Measurements from ENCODE around the gene LMX1B.

LMX1B gene

GRCh38 chr9:126699401-126699881 is 85.7 kb downstream of the LMX1B start:
- no peak for TF ChIP-seq REST (IDR thresholded peaks at IDR 0.05; ENCODE audit: low read depth)

GRCh38 chr9:126700296-126700695 is 86.6 kb downstream of the LMX1B start:
- no peak for TF ChIP-seq TAF1 (IDR thresholded peaks at IDR 0.05; ENCODE audit: low read depth)
- TF ChIP-seq CEBPB (IDR thresholded peaks at IDR 0.05): no peak

DNA sequence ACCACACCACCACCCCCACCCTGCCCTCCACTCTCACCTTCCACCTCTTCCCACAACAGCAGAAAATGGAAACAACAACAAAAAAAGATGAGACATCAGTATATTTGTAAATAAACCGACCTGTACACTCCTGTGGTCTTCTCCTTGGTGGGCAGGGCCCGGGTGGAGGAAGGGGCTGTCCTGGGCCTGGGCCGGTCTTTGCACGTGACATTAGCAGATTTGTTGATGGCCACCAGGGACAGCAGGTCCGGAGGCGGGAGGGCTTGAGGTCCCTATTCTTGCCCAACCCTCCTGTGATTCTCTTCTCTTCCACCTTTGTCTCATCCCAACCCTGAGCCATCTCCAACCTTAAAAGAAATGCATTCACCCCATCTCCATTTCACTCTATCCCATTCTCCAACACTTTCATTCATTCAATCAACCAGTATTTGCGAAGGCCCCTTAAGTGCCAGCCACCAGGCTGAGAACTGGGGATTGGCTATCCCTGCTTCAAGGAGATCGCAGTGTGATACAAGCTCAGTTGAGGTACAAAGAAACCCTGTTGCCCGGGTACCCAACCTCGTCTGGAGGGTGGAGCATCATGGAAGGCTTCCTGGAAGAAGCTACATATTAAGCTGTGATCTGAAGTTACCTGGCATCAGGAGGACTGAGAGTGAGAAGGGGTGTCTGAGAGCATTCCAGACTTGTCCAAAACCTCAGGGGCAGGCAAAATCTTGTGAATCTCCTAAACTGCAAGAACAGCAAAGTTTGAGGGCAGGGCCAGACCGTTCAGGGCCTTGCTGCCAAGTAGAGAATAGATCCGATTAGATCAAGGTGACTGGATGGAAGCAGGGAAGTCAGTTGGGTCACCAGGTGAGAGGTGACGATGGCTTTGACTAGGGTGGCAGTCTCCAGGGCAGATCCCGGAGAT is 87.4 kb downstream of the LMX1B start:
- no peak for TF ChIP-seq ZBTB7A (IDR thresholded peaks at IDR 0.05; ENCODE audit: low read depth)

GRCh38 chr9:126701813-126702140 is 88.0 kb downstream of the LMX1B start:
- TF ChIP-seq TAF1 (IDR thresholded peaks at IDR 0.05; ENCODE audit: low read depth) (no peak), RAD21 (IDR thresholded peaks at IDR 0.05; ENCODE audit: low read depth) (no peak), TEAD4 (IDR thresholded peaks at IDR 0.05) (no peak), USF1 (IDR thresholded peaks at IDR 0.05) (no peak), CEBPB (IDR thresholded peaks at IDR 0.05) (no peak), EP300 (IDR thresholded peaks at IDR 0.05; ENCODE audit: borderline replicate concordance) (no peak), REST (IDR thresholded peaks at IDR 0.05; ENCODE audit: low read depth) (no peak), CREB1 (IDR thresholded peaks at IDR 0.05; ENCODE audit: low read depth) (no peak), EGR1 (IDR thresholded peaks at IDR 0.05) (no peak), NFIC (IDR thresholded peaks at IDR 0.05) (no peak), TCF12 (IDR thresholded peaks at IDR 0.05; ENCODE audit: low read depth) (no peak), ZBTB7A (IDR thresholded peaks at IDR 0.05; ENCODE audit: low read depth) (no peak), FOXM1 (IDR thresholded peaks at IDR 0.05; ENCODE audit: borderline replicate concordance, low read depth) (no peak), YY1 (IDR thresholded peaks at IDR 0.05; ENCODE audit: low read depth) (no peak)
- TF ChIP-seq, protein P1, sequence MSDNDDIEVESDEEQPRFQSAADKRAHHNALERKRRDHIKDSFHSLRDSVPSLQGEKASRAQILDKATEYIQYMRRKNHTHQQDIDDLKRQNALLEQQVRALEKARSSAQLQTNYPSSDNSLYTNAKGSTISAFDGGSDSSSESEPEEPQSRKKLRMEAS (IDR thresholded peaks at IDR 0.05): no peak

- TF ChIP-seq RAD21 (IDR thresholded peaks at IDR 0.05; ENCODE audit: low read depth): peak; percentile 46; the same call in 1 of the 2 replicates
- no peak for TF ChIP-seq NFIC (IDR thresholded peaks at IDR 0.05)
These were observed 88.6 kb downstream of the LMX1B start for GRCh38 chr9:126702151-126703001.

GRCh38 chr9:126703002-126703865 is 89.5 kb downstream of the LMX1B start:
- no peak for TF ChIP-seq YY1 (IDR thresholded peaks at IDR 0.05; ENCODE audit: low read depth)
- no peak for TF ChIP-seq FOXM1 (IDR thresholded peaks at IDR 0.05; ENCODE audit: borderline replicate concordance, low read depth)
- no peak for TF ChIP-seq CREB1 (IDR thresholded peaks at IDR 0.05; ENCODE audit: low read depth)
- TF ChIP-seq EP300 (IDR thresholded peaks at IDR 0.05; ENCODE audit: borderline replicate concordance): no peak
- no peak for TF ChIP-seq CEBPB (IDR thresholded peaks at IDR 0.05)
- TF ChIP-seq EGR1 (IDR thresholded peaks at IDR 0.05): no peak
- TF ChIP-seq USF1 (IDR thresholded peaks at IDR 0.05): no peak
